ENCODE results near the gene CRB2.

The CRB2 gene

DNA sequence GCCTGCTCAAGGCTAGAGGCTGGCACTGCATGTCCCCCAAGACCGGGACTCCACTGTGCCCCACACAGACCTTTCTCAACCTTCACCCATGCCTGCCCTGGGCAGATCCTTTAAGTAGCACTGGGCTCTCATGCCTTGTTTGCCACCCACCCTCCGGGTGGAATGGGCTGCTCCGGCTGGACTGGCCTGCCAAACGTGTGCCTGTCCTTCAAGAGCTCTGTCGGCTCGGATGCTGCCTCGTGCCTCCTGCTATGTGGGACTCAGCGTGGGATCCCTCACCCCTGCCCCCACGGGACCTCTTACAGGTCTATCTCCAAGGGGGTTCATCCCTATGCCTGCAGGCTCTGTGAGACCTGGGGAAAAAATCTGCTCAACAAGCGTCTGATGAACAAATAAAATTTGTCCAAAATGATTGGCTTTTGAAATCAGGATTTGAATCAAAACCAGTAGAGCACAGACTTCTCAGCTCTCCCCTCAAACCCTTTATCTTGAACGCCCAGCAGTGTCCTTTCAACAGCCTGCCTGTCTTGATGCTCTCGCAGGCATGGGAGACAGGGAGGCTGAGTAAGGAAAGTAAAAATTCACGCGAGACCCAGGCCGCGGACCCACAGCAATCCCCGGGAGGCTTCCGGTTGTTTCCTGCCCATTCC lies 56.3 kb downstream of the CRB2 start:
- no peak for DNase-seq
- Histone ChIP-seq H3K27me3 (ENCODE audit: insufficient read depth, low read depth, severe bottlenecking) (no peaks in the 10 kb centered on the region), H3K27ac (no peak overlapping the region), H3K4me3 (ENCODE audit: low read depth, low read length) (no peak overlapping the region), H3K9me3 (ENCODE audit: severe bottlenecking) (no peaks in the 10 kb centered on the region), H3K36me3 (no peaks in the 10 kb centered on the region; the same call in 1 of the 2 replicates)
- TF ChIP-seq, protein P1, sequence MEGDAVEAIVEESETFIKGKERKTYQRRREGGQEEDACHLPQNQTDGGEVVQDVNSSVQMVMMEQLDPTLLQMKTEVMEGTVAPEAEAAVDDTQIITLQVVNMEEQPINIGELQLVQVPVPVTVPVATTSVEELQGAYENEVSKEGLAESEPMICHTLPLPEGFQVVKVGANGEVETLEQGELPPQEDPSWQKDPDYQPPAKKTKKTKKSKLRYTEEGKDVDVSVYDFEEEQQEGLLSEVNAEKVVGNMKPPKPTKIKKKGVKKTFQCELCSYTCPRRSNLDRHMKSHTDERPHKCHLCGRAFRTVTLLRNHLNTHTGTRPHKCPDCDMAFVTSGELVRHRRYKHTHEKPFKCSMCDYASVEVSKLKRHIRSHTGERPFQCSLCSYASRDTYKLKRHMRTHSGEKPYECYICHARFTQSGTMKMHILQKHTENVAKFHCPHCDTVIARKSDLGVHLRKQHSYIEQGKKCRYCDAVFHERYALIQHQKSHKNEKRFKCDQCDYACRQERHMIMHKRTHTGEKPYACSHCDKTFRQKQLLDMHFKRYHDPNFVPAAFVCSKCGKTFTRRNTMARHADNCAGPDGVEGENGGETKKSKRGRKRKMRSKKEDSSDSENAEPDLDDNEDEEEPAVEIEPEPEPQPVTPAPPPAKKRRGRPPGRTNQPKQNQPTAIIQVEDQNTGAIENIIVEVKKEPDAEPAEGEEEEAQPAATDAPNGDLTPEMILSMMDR (IDR thresholded peaks at IDR 0.05; ENCODE audit: low read depth, low read length), result no peak

DNA sequence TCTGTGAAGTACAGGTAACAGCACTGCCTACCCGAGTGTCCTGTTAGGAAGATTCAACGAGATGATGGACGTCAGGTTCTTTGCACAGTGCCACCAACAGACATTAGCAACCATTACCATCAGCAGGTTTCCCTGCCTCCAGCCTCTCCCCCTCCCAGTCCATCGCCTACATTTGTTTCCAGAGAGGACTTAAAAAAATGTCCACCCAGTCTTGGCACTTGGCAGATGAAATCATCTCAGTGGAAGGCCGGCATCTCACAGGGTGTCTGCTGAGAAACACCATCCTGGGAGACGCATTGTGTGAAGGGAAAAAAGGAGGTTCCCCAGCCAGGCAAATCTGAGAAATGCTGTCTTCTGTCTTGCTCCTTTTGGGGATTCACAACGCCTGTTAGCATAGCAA lies 58.2 kb downstream of the CRB2 start:
- peaks cover 5% of the 10 kb centered on the region for H3K36me3 ChIP-seq
- DNase-seq, result no peak
- no peak overlapping the region for H3K4me3 ChIP-seq (ENCODE audit: low read depth, low read length)
- TF ChIP-seq, protein P1 (IDR thresholded peaks at IDR 0.05; ENCODE audit: low read depth, low read length), result no peak
- H3K9me3 ChIP-seq (ENCODE audit: severe bottlenecking), result no peaks in the 10 kb centered on the region
- H3K27me3 ChIP-seq (ENCODE audit: insufficient read depth, low read depth, severe bottlenecking), result no peaks in the 10 kb centered on the region
- H3K27ac ChIP-seq, result no peak overlapping the region

DNA sequence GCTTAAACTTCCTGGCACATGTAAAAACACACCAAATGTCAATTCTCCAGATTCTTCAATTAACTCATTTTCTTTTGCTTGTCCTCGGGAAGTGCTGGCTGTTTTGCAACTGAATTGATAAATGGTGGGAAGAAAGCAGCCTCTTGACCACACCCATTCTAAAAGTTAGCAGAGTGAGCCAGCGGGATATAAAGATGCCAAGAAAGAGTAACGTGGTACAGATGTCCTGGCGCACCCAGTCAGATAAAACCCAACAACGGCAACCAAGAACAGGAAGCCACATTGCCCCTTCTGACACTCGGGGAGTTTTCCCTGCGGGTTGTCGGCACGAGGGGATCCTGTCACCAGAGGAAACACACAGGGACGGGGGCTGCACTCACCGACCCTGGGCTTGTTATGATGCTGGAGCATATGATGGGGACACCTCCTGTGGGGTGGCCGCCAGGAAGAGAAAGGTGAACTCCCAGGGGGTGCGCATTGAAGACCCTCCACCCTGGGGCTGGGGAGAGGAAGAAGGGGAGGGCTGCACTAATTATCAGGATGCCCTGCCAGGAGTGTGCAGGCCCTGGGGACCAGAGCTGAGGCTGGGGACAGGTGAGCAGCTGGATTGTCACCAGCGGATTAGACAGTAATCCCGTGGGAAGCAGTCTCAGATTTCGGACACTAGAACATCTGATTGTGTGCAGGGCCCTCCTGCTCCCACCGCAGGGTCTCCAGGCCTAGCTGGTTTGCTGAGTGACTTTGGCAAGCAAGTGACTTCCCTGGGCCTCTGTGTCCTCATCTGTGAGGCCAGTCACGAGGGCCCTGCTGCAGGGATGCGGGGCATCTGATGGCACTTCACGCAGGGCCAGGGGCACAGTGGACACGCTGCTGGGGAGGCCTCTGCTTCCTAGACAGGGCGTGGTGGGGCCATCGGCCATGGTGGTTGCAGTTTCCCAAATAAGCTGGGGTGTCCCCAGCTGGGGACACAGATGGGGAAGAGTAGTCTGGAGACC lies 59.2 kb downstream of the CRB2 start:
- H3K9me3 ChIP-seq (ENCODE audit: severe bottlenecking), result no peaks in the 10 kb centered on the region
- DNase-seq, result peak; percentile 76
- H3K36me3 ChIP-seq, result peaks cover 12% of the 10 kb centered on the region
- TF ChIP-seq, protein P1 (IDR thresholded peaks at IDR 0.05; ENCODE audit: low read depth, low read length), result no peak
- H3K4me3 ChIP-seq (ENCODE audit: low read depth, low read length), result no peak overlapping the region
- H3K27ac ChIP-seq, result no peak overlapping the region
- no peaks in the 10 kb centered on the region for H3K27me3 ChIP-seq (ENCODE audit: insufficient read depth, low read depth, severe bottlenecking)

DNA sequence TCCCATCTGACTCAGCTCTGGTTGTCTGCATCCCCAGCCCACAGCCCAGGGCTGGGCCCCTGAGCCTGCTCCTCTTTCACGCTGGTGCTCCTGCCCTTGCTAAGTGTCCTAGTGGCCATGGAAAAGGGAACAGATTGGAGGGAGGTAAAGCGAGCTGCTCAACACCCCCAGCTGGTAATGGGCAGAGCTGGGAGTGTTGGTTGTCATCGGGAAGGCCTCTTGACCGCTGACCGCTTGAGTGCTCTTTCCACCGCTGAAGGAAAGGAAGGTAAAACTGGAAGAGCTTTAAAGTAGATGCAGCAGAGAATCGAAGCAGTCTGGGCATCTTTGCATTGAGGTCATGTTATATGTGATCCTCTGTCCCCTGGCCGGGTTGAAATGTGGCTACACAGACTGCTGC lies 60.2 kb downstream of the CRB2 start:
- no peaks in the 10 kb centered on the region for H3K9me3 ChIP-seq (ENCODE audit: severe bottlenecking)
- TF ChIP-seq, protein P1 (IDR thresholded peaks at IDR 0.05; ENCODE audit: low read depth, low read length), result no peak
- peaks cover 12% of the 10 kb centered on the region for H3K36me3 ChIP-seq
- no peak overlapping the region for H3K27ac ChIP-seq
- no peaks in the 10 kb centered on the region for H3K27me3 ChIP-seq (ENCODE audit: insufficient read depth, low read depth, severe bottlenecking)
- no peak overlapping the region for H3K4me3 ChIP-seq (ENCODE audit: low read depth, low read length)
- DNase-seq, result no peak

DNA sequence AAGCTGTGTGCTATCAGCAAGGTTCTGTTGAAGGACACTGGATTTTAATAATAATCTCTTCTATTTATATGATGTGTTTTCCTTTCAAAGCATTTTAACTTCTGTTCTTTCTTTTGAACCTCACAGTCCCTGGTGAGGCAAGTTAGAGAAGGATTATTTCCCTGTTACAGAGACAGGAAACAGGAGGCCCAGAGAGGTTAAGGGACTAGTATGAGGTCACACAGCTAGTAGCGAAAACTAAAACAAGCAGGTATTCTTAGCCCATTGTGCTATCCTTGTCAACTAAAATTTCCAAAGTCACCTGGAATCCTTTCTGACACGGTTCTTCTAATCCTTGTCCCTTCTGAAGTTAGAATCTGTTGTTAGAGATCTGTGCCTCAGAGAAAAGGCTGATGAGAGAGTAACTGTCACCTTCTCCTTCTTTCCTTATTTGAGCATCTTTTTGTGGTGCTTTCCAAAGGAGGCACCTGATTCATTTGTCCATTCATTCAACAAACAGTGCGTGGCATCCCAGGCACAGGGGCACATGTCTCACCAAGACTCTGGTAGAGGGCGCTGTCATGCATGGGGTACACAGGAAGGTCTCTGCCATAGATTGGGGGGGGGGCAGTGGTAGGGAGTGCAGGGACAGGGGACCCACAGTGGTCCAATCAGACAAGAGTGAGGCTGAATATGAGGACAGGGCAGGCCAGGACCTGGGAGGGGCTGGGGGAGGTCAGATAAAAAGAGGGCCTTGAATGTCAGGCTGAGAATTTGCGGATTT lies 61.5 kb downstream of the CRB2 start:
- H3K9me3 ChIP-seq (ENCODE audit: severe bottlenecking), result no peaks in the 10 kb centered on the region
- H3K36me3 ChIP-seq, result peaks cover 12% of the 10 kb centered on the region
- no peak for DNase-seq
- no peak overlapping the region for H3K27ac ChIP-seq
- TF ChIP-seq, protein P1 (IDR thresholded peaks at IDR 0.05; ENCODE audit: low read depth, low read length), result peak; percentile 35
- H3K4me3 ChIP-seq (ENCODE audit: low read depth, low read length), result no peak overlapping the region
- no peaks in the 10 kb centered on the region for H3K27me3 ChIP-seq (ENCODE audit: insufficient read depth, low read depth, severe bottlenecking)

Measured in WERI-Rb-1 (cell line).